ENCODE measurements around the gene ITGB3BP.

- no peak for TF ChIP-seq POLR2A (IDR thresholded peaks at IDR 0.05)
- TF ChIP-seq CTCF (IDR thresholded peaks at IDR 0.05) = no peak
Observed at GRCh38 chr1:63548303-63548702, 25.3 kb upstream of the ITGB3BP start.

Data from body of pancreas (tissue), 4 donors.